ENCODE measurements around the gene TBC1D8. TPM values are rescaled to one million over a fixed set of nuclear protein-coding genes. Genes with fewer than 3 reads are reported as not detected.

Gene TBC1D8
- total RNA-seq, 1 experiment from 2014 or later = 33.4 TPM

GRCh38 chr2:100999995-101000394 lies 151.2 kb downstream of the TBC1D8 start:
- no peak for DNase-seq (ENCODE audit: low spot score)

GRCh38 chr2:100998235-100998573 lies 153.0 kb downstream of the TBC1D8 start:
- no peak for DNase-seq (ENCODE audit: low spot score)

- no peak for DNase-seq (ENCODE audit: low spot score)
Observed at GRCh38 chr2:100997509-100998234, 153.5 kb downstream of the TBC1D8 start.

DNA sequence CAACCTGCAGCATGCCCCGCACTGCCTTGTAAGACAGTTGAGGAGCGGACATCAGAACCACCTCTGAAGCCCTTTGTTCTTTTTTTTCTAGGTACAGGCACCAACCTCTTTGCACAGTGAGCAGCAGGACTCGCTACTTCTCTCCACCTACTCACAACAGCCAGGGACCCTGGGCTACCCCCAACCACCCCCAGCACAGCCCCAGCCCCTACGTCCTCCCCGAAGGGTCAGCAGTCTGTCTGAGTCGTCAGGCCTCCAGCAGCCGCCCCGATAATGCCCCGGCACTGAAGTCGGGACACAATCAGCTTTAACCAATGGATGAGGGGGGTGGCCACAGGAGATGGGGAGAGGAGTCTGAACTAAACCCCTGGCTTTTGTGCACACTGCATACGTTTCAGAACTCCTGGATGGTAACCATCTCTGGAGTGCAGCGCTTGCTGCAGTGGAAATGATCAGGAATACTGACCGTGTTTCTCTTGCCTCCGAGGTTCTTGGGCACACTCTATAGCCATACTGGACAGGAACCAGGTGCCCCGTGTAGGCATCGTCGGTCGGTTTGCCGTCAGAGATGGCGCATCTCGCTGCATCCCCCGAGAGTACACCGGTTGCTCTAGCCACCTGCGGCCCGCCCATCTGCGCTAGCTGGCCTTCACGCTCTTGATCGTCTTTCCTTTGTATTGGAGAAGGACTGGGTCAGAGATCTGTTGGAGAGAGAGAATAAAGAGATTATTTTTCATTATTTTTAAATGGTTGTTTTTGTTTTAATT lies 155.7 kb downstream of the TBC1D8 start:
- DNase-seq (ENCODE audit: low spot score) = no peak

GRCh38 chr2:100993294-100993693 lies 157.9 kb downstream of the TBC1D8 start:
- DNase-seq (ENCODE audit: low spot score) = no peak

- no peak for DNase-seq (ENCODE audit: low spot score)
Observed at GRCh38 chr2:100992262-100992661, 158.9 kb downstream of the TBC1D8 start.

DNA sequence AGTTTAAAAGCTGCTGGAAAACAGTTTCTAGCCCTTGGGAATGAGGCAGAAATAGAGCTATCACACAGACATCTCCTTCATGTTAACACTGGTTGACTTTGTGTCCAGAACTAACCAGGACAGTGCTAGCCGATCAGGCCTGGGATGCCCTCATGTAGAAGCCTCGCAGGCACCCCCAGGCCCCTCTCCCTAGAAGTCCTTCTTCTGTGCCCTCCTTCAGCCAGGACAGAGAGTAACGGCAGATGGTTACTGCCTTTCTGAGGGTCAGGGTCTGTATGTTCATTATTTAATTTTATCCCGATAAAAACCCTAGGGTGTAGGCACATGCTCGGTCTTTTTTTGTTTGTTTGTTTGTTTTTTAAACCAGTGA lies 159.8 kb downstream of the TBC1D8 start:
- no peak for DNase-seq (ENCODE audit: low spot score)

DNA sequence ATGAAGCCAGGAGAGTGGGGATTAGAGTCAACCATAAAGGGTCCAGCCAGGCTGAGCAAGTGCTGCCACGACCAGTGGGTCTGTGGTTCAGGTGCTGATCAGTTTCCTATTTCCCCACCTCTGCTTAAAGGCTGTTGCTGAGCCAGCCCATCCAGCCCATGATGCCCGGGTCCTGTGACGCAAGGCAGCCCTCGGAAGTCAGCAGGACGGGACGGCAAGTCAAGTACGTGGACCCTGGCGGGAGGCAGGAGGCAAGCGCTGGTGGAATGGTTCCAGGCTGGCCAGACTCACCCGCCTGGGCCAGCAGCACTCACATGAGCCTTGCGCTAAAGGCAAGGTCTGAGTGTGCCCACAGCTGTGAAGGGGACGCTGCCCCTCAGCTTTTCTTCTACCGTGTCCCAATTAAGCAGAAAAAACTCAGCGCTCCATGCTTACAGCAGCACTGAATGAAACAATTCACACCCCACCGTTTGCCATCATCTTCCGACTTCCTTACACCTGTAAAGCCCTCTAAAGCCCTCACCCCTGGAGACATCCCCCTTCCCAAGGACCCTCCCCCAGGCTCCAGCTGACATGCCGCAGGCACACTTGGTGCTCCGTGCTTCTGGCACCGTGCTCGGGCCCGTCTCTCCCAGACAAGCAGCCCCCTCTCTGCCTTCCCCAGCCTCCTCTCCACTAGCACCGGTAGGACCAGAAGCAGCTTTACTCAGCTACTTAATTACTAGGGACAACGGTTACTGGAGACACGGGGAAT lies 160.4 kb downstream of the TBC1D8 start:
- DNase-seq (ENCODE audit: low spot score) = no peak

DNA sequence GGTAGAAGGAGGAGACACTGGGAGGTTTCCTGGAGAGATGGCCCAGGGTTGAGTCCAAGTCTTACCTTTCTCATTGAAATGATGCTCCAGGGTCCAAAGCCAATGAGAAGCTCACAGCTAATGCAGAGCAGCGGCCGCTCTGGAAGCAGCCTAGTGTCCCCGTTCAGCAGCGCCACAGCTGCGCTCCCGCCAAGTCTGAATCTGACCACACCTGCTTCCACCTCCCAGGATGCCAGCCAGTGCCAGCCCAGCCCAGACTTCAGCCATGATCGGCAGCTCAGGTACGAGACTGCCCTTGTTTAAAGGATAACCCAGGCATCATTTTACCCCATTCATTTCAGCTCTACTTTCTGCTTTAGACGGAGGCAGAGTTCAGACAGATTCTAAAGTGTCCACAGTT lies 161.0 kb downstream of the TBC1D8 start:
- no peak for DNase-seq (ENCODE audit: low spot score)

GRCh38 chr2:100989666-100990065 lies 161.5 kb downstream of the TBC1D8 start:
- no peak for DNase-seq (ENCODE audit: low spot score)

- no peak for DNase-seq (ENCODE audit: low spot score)
Observed at GRCh38 chr2:100988630-100989417, 162.4 kb downstream of the TBC1D8 start.

DNA sequence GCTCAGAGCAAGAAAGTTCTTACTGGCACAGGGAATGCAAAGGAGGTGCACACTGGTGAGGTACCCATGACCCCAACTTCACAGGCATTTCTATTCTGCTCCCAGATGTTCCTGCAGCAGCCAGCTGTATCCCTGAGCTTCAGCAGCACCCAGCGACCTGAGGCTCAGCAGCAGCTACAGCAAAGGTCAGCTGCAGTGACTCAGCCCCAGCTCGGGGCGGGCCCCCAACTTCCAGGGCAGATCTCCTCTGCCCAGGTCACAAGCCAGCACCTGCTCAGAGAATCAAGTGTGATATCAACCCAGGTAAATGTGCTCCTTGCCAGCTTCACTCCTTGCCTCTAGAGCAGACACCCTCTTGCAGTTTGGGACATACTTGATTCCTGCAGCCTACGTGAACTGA lies 163.2 kb downstream of the TBC1D8 start:
- DNase-seq (ENCODE audit: low spot score) = no peak

DNA sequence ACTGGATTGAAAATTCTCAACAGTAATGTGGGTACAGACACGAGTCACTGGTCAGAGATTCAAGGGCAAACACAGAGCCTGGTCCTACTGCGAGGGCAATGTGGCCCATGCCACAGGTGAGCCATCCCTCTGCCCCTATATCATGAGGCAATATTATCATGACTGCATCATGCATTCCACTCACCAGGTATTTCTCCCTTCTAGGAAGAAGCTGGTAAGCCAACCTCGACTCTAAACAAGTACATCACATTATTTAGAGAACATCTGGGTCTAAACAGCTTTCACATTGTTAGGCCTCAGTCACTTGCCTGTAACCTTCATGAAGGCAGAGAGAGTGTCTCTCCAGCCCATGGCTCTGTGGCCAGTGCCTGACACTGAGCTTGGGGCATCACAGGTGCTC lies 163.6 kb downstream of the TBC1D8 start:
- no peak for DNase-seq (ENCODE audit: low spot score)

- no peak for DNase-seq (ENCODE audit: low spot score)
Observed at GRCh38 chr2:100986157-100986556, 165.0 kb downstream of the TBC1D8 start.

- DNase-seq (ENCODE audit: low spot score) = peak; percentile 78
Observed at GRCh38 chr2:100984892-100985307, 166.3 kb downstream of the TBC1D8 start.

- no peak for DNase-seq (ENCODE audit: low spot score)
Observed at GRCh38 chr2:100983684-100984310, 167.4 kb downstream of the TBC1D8 start.

- no peak for DNase-seq (ENCODE audit: low spot score)
Observed at GRCh38 chr2:100983201-100983600, 168.0 kb downstream of the TBC1D8 start.

- DNase-seq (ENCODE audit: low spot score) = no peak
Observed at GRCh38 chr2:100982431-100982861, 168.7 kb downstream of the TBC1D8 start.

DNA sequence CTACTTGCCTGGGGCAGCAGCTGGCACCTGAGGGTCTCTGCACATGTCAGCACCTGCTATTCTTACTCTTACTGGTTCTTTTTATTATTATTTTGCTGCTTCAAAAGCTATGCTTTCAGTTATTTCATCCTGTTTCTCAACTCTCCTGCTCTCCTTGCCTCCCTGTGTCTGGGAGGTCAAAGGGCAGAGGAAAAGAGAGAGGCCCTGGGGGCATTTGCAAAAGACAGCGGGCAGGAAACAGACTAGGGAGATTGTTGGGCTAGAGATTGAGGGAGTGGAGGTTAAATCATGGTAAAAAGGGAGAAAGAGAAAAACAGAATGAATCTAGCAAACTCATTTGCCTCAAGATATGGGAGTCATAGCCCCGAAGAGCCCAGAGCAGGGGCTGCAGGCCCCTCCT lies 170.2 kb downstream of the TBC1D8 start:
- DNase-seq (ENCODE audit: low spot score) = no peak

DNA sequence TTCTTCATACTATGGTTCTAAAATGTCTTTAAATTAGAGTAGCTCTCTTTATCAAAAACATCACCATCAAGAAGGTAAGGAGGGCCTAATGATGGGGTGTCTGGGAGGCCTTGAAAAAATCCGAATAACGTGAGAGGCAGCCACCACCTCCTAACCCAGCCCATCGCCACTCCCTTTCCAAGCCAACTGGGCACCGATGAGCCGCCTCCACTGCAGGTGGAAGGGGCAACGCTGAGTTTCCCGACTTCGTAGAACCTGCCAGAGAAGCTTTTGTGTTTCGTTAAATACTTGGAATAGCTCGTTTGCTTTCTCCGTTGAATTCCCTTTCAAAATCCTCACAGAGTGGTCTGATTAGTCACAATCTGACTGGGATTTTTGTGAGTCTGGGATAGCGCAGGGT lies 171.1 kb downstream of the TBC1D8 start:
- DNase-seq (ENCODE audit: low spot score) = no peak

DNA sequence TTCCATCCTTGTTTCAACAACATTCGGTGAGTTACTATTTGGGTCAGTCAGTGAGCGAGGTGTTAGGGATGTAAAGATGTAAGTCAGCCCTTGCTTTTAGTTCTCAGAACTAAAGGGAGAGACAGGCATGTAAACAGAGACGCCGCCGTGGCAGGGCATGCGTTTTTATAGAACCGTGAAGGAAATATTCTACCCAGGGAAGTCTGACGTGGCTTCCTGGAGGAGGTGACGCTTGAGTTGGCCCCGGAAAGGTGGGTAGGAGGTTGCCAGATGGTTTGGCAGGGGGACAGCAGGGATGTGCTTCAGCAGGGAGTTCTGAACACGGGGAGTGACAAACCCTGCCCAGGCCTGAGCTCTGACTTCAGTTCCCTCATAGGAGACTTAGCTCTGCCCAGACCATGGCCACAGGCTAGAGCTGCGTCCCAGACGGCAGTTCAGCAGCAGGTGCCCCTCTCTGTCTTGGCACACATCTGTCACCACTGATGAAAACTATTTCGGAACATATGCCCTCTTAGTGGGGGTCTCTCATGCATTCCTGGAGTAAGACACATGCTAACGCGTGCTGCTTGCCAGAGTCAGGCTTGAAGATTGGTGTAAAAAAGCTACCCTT lies 172.5 kb downstream of the TBC1D8 start:
- DNase-seq (ENCODE audit: low spot score) = no peak

All from HT-29 (cell line).